HCT116 (cell line): Measurements from ENCODE around the gene DNAJC1. TPM values are rescaled to one million over a fixed set of nuclear protein-coding genes. Genes with fewer than 3 reads are reported as not detected.

ENCODE experiments used
- ATAC-seq: fragments of 200-7000 bp; cut with Tn5 transposase; 2 replicates; pipeline ENCODE4 v1.9.1; 2020; ENCODE audit warnings: mild to moderate bottlenecking, moderate library complexity
- BruUV-seq: library from RNA; stranded (reverse); fragments of 400-500 nt; replicated peaks from 2 replicates; lab custom pipeline; 2021; lab: Mats Ljungman, UMichigan
- CTCF ChIA-PET: fragments of 300-600 bp; sonication (Branson Sonifier 250); formaldehyde crosslinking; loops from one replicate; lab custom pipeline; 2021; ENCODE audit warnings: antibody characterized with exemption; lab: Charles Lee
- POLR2A ChIA-PET: fragments of 300-600, 350-600 bp; sonication (Branson Sonifier 250); formaldehyde crosslinking; loops from one replicate; lab custom pipeline; 2021; ENCODE audit warnings: antibody characterized with exemption; lab: Charles Lee
- RAD21 ChIA-PET, 2 experiments: fragments of 300-600 bp; sonication (Branson Sonifier 250); formaldehyde crosslinking; loops; one replicate each; lab custom pipeline; 2023; ENCODE audit warnings: low total read pairs in 2 of 2; ENCODE audit not compliant: uncharacterized antibody in 2 of 2, unreplicated experiment in 2 of 2, low non-redundant PET in 1 of 2; lab: Charles Lee
- DNase-seq: peaks from one replicate; pipeline ENCODE4 v3.0.0-alpha.2; 2010; ENCODE audit warnings: low read depth, low spot score
- H2AFZ ChIP-seq: fragments of 200-600 bp; shearing (Covaris generic), sonication (generic); 2 replicates; pipeline ENCODE4 v1.6.1; 2017; ENCODE audit warnings: low read depth, mixed run types, mixed read lengths, antibody characterized with exemption, low read length; ENCODE audit not compliant: poor library complexity, severe bottlenecking
- H3K27ac ChIP-seq: 2 replicates; pipeline ENCODE4 v1.5.1; 2012; ENCODE audit warnings: low read depth, low read length
- H3K27me3 ChIP-seq: fragments of 200-600 bp; sonication (generic); 2 replicates; pipeline ENCODE4 v1.6.1; 2016; ENCODE audit warnings: mixed run types, low read length, mixed read lengths; ENCODE audit not compliant: insufficient read depth
- H3K36me3 ChIP-seq, 2 experiments: fragments of 200-500 bp in 1 of 2; fragments of 200-600 bp in 1 of 2; sonication (Bioruptor generic) in 1 of 2; sonication (generic) in 1 of 2; 2 replicates each; pipeline versions ENCODE4 v1.5.1 to v1.6.1; 2014 to 2016; ENCODE audit warnings: low read length in 2 of 2, inconsistent platforms in 1 of 2, mixed read lengths in 1 of 2, mixed run types in 1 of 2; ENCODE audit not compliant: insufficient read depth in 2 of 2, control insufficient read depth in 1 of 2
- H3K4me1 ChIP-seq, 2 experiments: fragments of 200-600 bp in 1 of 2; sonication (generic) in 1 of 2; 2 replicates each; pipeline versions ENCODE4 v1.5.1 to v1.6.1; 2012 to 2017; ENCODE audit warnings: low read length in 2 of 2, inconsistent platforms in 1 of 2, mild to moderate bottlenecking in 1 of 2, mixed read lengths in 1 of 2, mixed run types in 1 of 2, moderate library complexity in 1 of 2; ENCODE audit not compliant: insufficient read depth in 2 of 2, control insufficient read depth in 1 of 2
- H3K4me2 ChIP-seq: fragments of 200-600 bp; sonication (generic); 2 replicates; pipeline ENCODE4 v1.6.1; 2017; ENCODE audit warnings: mixed run types, low read length, mixed read lengths
- H3K4me3 ChIP-seq, 2 experiments: fragments of 200-600 bp in 1 of 2; sonication (generic) in 1 of 2; replicated peaks in 1 of 2; 2 replicates each; pipeline ENCODE4 v1.5.1; 2011 to 2016; ENCODE audit warnings: low read length in 2 of 2, control low read depth in 1 of 2, low read depth in 1 of 2, mild to moderate bottlenecking in 1 of 2, mixed read lengths in 1 of 2, mixed run types in 1 of 2
- H3K79me2 ChIP-seq: fragments of 200-600 bp; sonication (generic); 2 replicates; pipeline ENCODE4 v1.6.1; 2017; ENCODE audit warnings: mild to moderate bottlenecking, mixed run types, low read length, moderate library complexity, mixed read lengths; ENCODE audit not compliant: insufficient read depth
- H3K9ac ChIP-seq: fragments of 200-600 bp; sonication (generic); 2 replicates; pipeline ENCODE4 v1.6.1; 2016; ENCODE audit warnings: low read length, mixed read lengths
- H3K9me2 ChIP-seq: fragments of 200-600 bp; sonication (generic), shearing (Covaris generic); 2 replicates; pipeline ENCODE4 v1.6.1; 2017; ENCODE audit warnings: mixed run types, mild to moderate bottlenecking, moderate library complexity; ENCODE audit not compliant: insufficient read depth
- H3K9me3 ChIP-seq, 2 experiments: fragments of 200-500 bp in 1 of 2; fragments of 200-600 bp in 1 of 2; sonication (Bioruptor generic) in 1 of 2; sonication (generic) in 1 of 2; 2 replicates each; pipeline ENCODE4 v1.6.1; 2014 to 2017; ENCODE audit warnings: low read length in 2 of 2, mixed read lengths in 2 of 2, inconsistent platforms in 1 of 2, low read depth in 1 of 2, mild to moderate bottlenecking in 1 of 2, mixed run types in 1 of 2, moderate library complexity in 1 of 2; ENCODE audit not compliant: control insufficient read depth in 1 of 2, insufficient read depth in 1 of 2
- H4K20me1 ChIP-seq: fragments of 200-600 bp; sonication (generic), shearing (Covaris generic); 2 replicates; pipeline ENCODE4 v1.6.1; 2017; ENCODE audit warnings: mixed run types, mild to moderate bottlenecking, moderate library complexity; ENCODE audit not compliant: insufficient read depth
- CBX3 ChIP-seq: IDR thresholded peaks from 2 replicates; pipeline ENCODE4 v1.6.1; 2012; ENCODE audit warnings: low read depth
- CEBPB ChIP-seq: IDR thresholded peaks from 2 replicates; pipeline ENCODE4 v1.6.1; 2012; ENCODE audit warnings: low read depth
- EGR1 ChIP-seq: IDR thresholded peaks from 2 replicates; pipeline ENCODE4 v1.6.1; 2012; ENCODE audit warnings: low read depth
- EZH2 ChIP-seq: fragments of 200-600 bp; sonication (generic); IDR thresholded peaks from 2 replicates; pipeline ENCODE4 v1.6.1; 2017; ENCODE audit warnings: antibody characterized with exemption, mixed run types
- EZH2phosphoT487 ChIP-seq: fragments of 200-600 bp; IDR thresholded peaks from 2 replicates; pipeline ENCODE4 v1.6.1; 2018; ENCODE audit warnings: antibody characterized with exemption, borderline replicate concordance
- FOSL1 ChIP-seq: IDR thresholded peaks from 2 replicates; pipeline ENCODE4 v1.6.1; 2012; ENCODE audit warnings: low read depth
- JUND ChIP-seq: IDR thresholded peaks from 2 replicates; pipeline ENCODE4 v1.6.1; 2012
- MAX ChIP-seq: IDR thresholded peaks from 2 replicates; pipeline ENCODE4 v1.6.1; 2012
- POLR2A ChIP-seq: IDR thresholded peaks from 2 replicates; pipeline ENCODE4 v1.7.0; 2011; ENCODE audit warnings: borderline replicate concordance; ENCODE audit not compliant: insufficient read depth, insufficient read length; ENCODE audit errors: extremely low read depth
- POLR2AphosphoS5 ChIP-seq: IDR thresholded peaks from 2 replicates; pipeline ENCODE4 v1.6.1; 2011; ENCODE audit warnings: mild to moderate bottlenecking, low read depth, low read length, moderate library complexity
- RAD21 ChIP-seq: IDR thresholded peaks from 2 replicates; pipeline ENCODE4 v1.6.1; 2012; ENCODE audit warnings: low read depth, mild to moderate bottlenecking
- SRF ChIP-seq: IDR thresholded peaks from 2 replicates; pipeline ENCODE4 v1.6.1; 2012; ENCODE audit warnings: low read depth
- TCF7L2 ChIP-seq: IDR thresholded peaks from 2 replicates; pipeline ENCODE4 v1.7.0; 2011; ENCODE audit warnings: borderline replicate concordance, inconsistent platforms; ENCODE audit not compliant: insufficient read depth, insufficient read length; ENCODE audit errors: extremely low read depth
- ZBTB33 ChIP-seq: IDR thresholded peaks from 2 replicates; pipeline ENCODE4 v1.6.1; 2011; ENCODE audit warnings: mild to moderate bottlenecking, low read length, moderate library complexity; ENCODE audit not compliant: insufficient replicate concordance; ENCODE audit errors: extremely low read depth
- ZFX ChIP-seq: fragments of 450-650 bp; IDR thresholded peaks from 2 replicates; pipeline ENCODE4 v1.6.1; 2017
- intact Hi-C: fragments of 100-400 bp; cut with micrococcal nuclease; formaldehyde crosslinking; loops from 2 replicates; pipeline ENCODE4 v1.10.0; 2022
- total RNA-seq: library from RNA; stranded (reverse); gene quantifications from one replicate; pipeline ENCODE4 v1.2.1, GENCODE V29; 2021; ENCODE audit not compliant: unreplicated experiment
- TF ChIP-seq, protein P1 (sequence below): IDR thresholded peaks from 2 replicates; pipeline ENCODE4 v1.6.1; 2012; ENCODE audit warnings: low read depth
- TF ChIP-seq, protein P2 (sequence below): IDR thresholded peaks from 2 replicates; pipeline ENCODE4 v1.6.1; 2012
- TF ChIP-seq, protein P3 (sequence below), 3 experiments: fragments of 200-600 bp in 1 of 3; sonication (generic) in 1 of 3; IDR thresholded peaks in 2 of 3; conservative IDR thresholded peaks in 1 of 3; 2 replicates each; pipeline ENCODE4 v1.5.1; 2012 to 2017; ENCODE audit warnings: low read depth in 2 of 3, low read length in 2 of 3, antibody characterized with exemption in 1 of 3, borderline replicate concordance in 1 of 3, control low read depth in 1 of 3, mild to moderate bottlenecking in 1 of 3, mixed read lengths in 1 of 3, mixed run types in 1 of 3, moderate library complexity in 1 of 3; ENCODE audit not compliant: insufficient read depth in 1 of 3

DNAJC1 gene
- total RNA-seq, 1 experiment from 2014 or later = 17.9 TPM

DNA sequence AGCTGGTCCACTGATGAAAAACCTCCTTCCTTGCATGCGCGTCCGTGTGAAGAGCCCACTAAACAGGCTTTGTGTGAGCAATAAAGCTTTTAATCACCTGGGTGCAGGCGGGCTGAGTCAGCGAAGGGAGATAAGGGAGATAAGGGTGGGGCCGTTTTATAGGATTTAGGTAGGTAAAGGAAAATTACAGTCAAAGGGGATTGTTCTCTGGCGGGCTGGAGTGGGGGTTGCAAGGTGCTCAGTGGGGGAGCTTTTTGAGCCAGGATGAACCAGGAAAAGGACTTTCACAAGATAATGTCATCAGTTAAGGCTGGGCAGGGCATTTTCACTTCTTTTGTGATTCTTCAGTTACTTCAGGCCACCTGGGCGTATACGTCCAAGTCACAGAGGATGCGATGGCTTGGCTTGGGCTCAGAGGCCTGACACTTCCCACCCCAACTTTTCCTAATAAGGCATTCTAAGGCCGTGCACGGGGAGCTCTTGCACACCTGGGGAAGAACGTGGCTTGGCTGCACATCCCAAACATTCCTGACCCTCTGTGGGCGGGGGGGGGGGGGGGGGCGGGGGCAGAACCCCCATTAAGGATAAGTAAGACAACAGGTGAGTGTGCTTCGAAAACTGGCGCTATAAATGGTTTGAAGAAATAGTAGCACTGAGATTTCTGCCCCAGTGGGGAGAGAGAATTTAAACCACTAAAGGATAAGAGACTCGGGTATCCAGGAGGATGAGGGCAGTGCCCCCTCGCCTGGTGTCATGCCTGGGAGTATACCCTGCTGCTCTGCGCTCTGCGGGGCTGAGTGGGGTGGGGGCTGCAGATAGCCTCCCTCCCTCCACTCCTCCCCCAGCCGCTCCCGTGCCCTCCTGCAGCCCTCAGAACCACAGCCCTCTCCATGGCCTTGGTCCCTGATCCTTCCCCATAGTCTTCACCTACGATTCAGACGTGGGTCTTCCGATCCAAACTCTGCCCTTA, 251.9 kb downstream of the DNAJC1 start:
- Histone ChIP-seq H3K27me3 (no peaks in the 10 kb centered on the region), H3K36me3 (no peaks in the 10 kb centered on the region), H3K9me2 (no peaks in the 10 kb centered on the region), H3K79me2 (no peaks in the 10 kb centered on the region), H2AFZ (no peak overlapping the region), H3K4me1 (peaks cover 30 to 46% of the 10 kb centered on the region in 2 experiments), H3K9me3 (no peaks in the 10 kb centered on the region), H3K27ac (peak overlapping the region; percentile 59), H3K9ac (peak overlapping the region; percentile 44), H3K4me3 (peak overlapping the region in 1 of 2 experiments; percentile 36; a peak in 2 of 4 replicates), H3K4me2 (peak overlapping the region; percentile 74), H4K20me1 (no peaks in the 10 kb centered on the region)
- DNase-seq (peak; percentile 44), ATAC-seq (peak; percentile 79)
- CTCF ChIA-PET = interaction anchor here (0.9 kb wide), 1 partner anchor 20 kb away, joined by 3 read pairs; no protein-coding TSS in a partner anchor
- RAD21 ChIA-PET = interaction anchor here in 1 of 2 experiments (1.4 kb wide), 1 partner anchor 256 kb away, joined by 3 read pairs; no protein-coding TSS in a partner anchor
- POLR2A ChIA-PET = no interaction called here
- intact Hi-C loops = no loop called here
- no TSS peak for BruUV-seq
- TF ChIP-seq FOSL1 = peak; percentile 60
- TF ChIP-seq, protein P1, sequence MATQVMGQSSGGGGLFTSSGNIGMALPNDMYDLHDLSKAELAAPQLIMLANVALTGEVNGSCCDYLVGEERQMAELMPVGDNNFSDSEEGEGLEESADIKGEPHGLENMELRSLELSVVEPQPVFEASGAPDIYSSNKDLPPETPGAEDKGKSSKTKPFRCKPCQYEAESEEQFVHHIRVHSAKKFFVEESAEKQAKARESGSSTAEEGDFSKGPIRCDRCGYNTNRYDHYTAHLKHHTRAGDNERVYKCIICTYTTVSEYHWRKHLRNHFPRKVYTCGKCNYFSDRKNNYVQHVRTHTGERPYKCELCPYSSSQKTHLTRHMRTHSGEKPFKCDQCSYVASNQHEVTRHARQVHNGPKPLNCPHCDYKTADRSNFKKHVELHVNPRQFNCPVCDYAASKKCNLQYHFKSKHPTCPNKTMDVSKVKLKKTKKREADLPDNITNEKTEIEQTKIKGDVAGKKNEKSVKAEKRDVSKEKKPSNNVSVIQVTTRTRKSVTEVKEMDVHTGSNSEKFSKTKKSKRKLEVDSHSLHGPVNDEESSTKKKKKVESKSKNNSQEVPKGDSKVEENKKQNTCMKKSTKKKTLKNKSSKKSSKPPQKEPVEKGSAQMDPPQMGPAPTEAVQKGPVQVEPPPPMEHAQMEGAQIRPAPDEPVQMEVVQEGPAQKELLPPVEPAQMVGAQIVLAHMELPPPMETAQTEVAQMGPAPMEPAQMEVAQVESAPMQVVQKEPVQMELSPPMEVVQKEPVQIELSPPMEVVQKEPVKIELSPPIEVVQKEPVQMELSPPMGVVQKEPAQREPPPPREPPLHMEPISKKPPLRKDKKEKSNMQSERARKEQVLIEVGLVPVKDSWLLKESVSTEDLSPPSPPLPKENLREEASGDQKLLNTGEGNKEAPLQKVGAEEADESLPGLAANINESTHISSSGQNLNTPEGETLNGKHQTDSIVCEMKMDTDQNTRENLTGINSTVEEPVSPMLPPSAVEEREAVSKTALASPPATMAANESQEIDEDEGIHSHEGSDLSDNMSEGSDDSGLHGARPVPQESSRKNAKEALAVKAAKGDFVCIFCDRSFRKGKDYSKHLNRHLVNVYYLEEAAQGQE = no peak
- no peak for TF ChIP-seq ZFX
- peak; percentile 30 for TF ChIP-seq TCF7L2
- TF ChIP-seq EZH2phosphoT487 = no peak
- TF ChIP-seq EGR1 = no peak
- TF ChIP-seq, protein P2, sequence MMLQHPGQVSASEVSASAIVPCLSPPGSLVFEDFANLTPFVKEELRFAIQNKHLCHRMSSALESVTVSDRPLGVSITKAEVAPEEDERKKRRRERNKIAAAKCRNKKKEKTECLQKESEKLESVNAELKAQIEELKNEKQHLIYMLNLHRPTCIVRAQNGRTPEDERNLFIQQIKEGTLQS = no peak
- TF ChIP-seq EZH2 = no peak
- TF ChIP-seq RAD21 = no peak
- TF ChIP-seq CBX3 = peak; percentile 55; the same call in 1 of the 2 replicates
- TF ChIP-seq, protein P3, sequence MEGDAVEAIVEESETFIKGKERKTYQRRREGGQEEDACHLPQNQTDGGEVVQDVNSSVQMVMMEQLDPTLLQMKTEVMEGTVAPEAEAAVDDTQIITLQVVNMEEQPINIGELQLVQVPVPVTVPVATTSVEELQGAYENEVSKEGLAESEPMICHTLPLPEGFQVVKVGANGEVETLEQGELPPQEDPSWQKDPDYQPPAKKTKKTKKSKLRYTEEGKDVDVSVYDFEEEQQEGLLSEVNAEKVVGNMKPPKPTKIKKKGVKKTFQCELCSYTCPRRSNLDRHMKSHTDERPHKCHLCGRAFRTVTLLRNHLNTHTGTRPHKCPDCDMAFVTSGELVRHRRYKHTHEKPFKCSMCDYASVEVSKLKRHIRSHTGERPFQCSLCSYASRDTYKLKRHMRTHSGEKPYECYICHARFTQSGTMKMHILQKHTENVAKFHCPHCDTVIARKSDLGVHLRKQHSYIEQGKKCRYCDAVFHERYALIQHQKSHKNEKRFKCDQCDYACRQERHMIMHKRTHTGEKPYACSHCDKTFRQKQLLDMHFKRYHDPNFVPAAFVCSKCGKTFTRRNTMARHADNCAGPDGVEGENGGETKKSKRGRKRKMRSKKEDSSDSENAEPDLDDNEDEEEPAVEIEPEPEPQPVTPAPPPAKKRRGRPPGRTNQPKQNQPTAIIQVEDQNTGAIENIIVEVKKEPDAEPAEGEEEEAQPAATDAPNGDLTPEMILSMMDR (IDR thresholded peaks at IDR 0.05 in 2 of 3, conservative IDR thresholded peaks at IDR 0.05 in 1 of 3; ENCODE audit: borderline replicate concordance in 1 of 3, insufficient read depth in 1 of 3, low read depth in 2 of 3, low read length in 2 of 3) = no peak
- no peak for TF ChIP-seq POLR2AphosphoS5
- TF ChIP-seq MAX = peak; percentile 38; the same call in 1 of the 2 replicates
- TF ChIP-seq JUND = peak; percentile 61
- no peak for TF ChIP-seq POLR2A
- TF ChIP-seq CEBPB = no peak
- no peak for TF ChIP-seq ZBTB33
- TF ChIP-seq SRF = peak; percentile 86
